Fibroblast of skin of right biceps (primary cell): ENCODE results near the gene TRAF3IP1.
A peak's percentile ranks its signal among the peaks of the same experiment; 100 is the strongest.
"Not testable (repeated sequence)": the region's sequence is repeated elsewhere in the genome, so short reads cannot be mapped to it uniquely, and the experiment has no call there.

Source experiments
- DNase-seq: peaks from one replicate; pipeline ENCODE4 v3.0.0-alpha.2; 2013

The TRAF3IP1 gene

DNA sequence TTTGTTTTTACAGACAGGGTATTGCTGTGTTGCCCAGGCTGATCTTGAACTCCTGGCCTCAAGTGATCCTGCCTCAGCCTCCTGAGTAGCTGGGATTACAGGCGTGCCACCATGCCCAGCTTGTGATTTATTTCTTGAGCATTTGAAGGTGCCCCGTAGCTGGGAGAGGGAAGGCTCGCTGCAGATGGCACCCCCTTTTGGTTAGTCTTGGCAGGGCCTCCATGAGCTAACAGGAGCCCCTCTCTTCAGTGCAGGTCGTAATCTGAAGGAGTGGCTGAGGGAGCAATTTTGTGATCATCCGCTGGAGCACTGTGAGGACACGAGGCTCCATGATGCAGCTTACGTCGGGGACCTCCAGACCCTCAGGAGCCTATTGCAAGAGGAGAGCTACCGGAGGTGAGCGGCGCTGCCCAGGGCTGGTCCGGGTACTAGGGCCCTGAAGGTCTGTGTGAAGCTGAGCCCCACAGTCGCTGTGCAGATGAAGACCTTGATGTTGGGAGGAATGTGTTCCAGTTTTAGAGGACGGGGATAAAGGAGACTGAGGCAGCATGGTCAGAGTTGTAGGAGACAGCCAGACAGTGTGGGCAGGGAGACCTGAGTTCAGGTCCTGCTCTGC, 113.1 kb downstream of the TRAF3IP1 start:
- no peak for DNase-seq

DNA sequence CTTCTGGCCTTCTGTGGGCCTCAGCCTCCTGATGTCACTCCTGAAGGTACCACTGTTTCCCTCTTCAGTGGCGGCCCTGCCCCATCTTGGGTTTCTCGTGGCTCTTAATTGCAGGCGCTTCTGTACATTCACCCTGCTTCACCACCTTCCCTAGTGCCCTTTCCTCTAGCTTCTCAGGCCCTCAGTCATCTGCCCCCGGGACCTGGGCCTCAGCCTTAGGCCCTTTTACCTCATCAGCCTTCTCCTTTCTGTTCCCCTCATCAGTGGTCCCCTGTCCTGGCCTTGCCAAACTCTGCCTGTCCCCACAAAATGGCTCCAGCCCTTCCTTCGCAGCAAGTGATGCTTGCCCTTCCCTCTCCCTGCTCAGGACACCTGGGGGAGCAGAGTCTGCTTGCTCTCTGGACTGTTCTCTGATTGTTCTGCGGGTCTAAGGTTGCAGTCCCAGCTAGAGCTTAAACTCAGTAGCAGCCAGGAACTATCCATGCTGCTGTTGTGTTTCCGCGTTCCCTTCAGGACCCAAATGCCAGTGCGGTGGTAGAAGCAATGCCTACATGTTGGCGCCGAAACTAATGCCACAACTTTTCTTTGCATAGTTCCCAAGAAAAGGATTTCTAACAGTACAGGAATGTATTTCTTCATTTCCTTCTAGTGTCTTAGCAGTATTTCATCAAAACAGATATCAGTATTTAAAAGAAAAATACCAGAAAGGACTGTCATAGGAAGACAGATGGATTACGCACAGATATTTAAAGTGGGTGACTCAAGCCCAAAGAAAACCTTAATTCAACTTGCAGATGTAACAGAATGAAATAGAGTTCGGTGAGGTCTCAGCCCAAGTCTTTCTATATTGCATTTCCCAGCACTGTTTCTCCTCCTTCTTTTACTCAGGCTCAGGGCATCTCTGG, 113.9 kb downstream of the TRAF3IP1 start:
- peak; percentile 93 for DNase-seq

DNA sequence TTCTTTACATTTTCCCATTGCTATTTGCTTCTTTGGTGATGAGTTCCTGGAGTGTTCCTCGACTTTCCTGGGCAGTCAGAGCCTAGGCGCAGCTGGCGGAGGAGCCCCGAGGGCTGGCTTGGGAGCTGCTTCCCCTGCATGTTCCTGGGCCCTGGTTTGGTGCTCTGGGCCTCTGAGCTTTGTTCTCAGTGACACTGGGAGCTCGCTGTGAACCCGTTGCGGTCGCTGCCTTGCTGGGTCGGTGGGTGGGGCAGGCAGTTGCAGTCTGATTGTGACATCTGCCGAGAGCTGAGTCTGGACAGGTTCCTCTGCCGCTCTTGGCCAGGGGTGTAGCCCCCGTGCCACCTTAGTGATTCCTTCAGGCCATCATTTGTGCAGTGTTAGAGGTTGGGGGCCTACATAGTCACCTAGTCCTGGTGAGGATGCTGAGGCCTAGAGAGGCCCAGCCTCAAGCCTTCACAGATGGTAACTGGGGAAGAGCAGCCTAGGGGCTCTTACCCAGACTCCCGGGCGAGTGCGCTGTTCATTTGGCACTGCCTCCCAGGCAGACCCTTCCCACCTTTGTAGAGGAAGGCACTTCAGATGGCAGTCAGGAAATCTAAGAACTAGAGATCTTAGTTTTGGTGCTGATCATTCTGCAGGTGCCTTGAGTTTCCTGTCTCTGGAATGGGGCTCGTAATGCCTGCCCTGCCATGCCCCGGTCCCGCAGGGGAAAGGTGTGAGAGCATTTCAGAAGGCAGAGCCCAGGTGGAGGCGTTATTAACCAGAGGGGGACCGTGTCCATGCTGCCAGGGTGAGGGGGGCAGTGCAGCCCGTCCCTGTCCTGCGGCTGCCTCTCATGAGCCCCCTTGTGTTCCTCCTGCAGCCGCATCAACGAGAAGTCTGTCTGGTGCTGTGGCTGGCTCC, 114.8 kb downstream of the TRAF3IP1 start:
- DNase-seq = no peak

DNA sequence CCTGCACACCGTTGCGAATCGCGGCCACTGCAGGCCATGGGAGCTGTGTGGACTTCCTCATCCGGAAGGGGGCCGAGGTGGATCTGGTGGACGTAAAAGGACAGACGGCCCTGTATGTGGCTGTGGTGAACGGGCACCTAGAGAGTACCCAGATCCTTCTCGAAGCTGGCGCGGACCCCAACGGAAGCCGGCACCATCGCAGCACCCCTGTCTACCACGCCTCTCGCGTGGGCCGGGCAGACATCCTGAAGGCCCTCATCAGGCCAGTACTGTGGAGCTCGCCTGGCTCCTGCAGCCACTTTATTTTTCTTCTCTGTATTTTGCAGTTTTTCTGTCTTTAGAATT, 115.4 kb downstream of the TRAF3IP1 start:
- no peak for DNase-seq

DNA sequence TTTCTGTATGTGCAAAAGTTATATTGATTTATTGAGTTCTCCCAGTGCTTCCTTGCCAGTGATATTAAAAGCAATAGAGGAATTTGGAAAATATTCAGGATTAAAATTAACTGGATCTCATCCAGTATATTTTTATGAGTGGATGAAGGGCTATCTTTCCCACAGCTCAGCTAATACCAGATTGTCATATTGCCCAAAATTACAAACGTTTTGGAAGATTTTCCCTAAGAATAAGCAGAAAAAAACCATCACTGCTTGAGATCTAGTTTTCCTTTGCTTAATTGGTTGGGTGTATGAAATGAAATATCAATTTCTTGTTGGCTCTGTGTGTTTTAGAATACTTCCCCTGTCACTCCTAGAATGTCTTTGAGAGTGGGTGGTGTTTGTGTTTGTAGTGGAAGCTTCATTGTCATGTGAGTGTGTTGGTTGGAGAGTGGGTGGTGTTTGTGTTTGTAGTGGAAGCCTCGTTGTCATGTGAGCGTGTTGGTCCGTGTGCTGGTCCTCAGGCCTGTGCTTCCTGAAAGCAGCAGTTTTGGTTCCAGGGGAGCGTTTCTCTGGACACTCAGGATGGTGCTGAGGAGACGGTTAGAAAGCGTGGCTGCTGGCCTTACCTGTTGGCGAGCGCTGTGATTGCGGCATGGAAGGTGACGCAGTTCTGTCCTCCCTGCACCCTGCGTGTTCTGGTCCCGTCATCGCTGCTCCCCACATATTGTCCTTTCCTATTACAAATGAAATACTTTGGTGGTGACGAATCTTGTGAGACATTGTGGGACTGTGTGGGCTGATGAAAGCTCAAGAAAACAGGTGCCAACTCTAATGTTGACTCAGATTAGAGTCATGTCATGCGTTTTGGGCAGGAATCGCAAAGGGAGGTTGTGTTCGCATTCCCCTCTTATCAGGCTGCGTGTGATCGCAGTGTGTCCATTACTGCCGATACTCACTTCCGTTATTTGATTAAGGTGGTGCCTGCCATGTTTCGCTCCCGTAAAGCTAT, 118.8 kb downstream of the TRAF3IP1 start:
- DNase-seq = peak; percentile 93

DNA sequence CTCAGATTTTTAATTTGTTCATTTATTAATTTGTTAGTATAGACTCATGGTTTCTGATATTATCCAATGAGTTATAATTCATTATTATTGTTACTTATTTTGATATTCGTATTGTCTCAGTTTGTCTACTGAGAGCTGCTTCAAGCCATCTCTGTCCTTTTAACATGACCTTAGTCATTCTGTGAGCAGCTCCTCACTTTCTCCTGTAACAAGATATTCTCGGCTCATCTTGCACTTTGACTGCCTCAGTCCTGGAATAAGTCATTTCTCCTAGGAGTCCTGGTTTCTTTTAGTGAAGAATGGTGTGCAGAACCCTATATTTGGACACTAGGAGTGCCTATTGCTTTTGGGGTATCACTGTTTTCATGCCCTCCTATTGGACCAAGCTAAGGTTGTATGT, 119.6 kb downstream of the TRAF3IP1 start:
- no peak for DNase-seq

DNA sequence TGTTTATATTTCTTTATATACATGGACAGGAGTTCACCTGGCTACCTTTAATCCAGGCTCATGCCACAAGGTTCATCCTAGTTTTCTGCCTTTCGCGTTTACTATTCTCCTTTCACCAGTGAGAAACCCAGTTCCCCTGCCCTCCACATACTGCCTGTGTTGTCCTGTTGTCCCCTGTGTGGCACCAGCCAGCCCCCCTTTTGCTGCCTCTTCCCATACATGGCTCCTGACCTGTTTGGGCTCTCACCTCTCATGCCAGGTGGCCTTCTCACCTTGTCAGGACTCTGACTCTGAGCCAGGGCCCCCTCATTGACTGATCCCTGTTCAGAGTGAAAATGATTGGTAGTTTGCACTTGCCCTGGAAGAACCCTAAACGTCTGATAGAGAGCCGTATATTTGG, 120.0 kb downstream of the TRAF3IP1 start:
- no peak for DNase-seq

DNA sequence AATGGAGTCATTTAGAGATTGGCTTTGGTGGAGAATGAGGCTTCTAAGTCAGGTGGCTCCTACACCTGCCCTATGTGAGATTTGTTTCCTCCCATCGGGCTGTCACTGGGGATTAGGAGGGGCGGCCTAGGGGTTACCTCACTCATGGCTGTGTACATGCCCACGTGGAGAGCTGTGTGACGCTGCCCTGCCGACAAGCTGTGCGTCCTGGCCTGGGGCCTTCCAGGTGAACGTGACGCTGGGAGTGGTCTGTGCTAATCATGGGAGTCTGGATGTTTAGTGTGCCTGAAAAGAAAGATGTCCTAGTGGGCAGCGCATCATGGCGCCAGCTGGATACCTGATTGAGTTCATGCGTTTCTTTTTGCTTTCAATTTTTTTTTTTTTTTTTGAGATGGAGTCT, 120.4 kb downstream of the TRAF3IP1 start:
- no peak for DNase-seq

DNA sequence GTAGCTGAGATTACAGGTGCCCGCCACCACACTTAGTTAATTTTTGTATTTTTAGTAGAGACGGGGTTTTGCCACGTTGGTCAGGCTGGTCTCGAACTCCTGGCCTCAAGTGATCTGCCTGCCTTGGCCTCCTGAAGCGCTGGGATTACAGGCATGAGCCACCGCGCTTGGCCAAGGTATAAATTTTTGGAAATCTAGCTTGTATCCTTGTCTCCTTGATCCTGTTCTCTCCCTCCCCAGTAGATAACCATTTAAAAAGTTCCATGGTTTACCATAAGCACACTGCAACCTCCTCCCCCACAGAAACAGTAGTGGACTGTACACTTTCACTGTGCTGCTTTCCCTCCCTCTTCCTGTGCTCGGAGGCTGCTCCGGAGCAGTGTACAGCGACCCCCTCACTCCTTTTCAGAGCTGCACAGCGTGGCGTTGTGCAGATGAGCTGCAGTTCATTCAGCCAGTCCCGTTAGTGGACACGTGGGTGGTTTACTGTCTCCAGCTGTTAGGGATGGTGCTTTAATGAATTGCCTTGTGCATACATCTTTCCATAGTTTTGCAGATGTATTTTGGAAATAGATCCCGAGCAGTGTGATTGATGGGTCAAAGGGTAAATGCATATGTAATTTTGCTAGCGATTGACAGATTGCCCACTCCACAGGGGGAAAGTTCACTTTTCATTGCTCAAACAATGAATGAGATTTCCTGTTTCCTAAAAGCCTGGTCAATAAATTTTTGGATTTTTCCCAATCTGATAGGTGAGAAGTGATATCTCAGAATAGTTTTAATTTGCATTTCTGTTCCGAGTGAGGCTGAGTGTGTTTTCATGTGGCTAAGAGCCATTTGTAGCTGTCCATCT, 121.2 kb downstream of the TRAF3IP1 start:
- DNase-seq = peak; percentile 37

DNA sequence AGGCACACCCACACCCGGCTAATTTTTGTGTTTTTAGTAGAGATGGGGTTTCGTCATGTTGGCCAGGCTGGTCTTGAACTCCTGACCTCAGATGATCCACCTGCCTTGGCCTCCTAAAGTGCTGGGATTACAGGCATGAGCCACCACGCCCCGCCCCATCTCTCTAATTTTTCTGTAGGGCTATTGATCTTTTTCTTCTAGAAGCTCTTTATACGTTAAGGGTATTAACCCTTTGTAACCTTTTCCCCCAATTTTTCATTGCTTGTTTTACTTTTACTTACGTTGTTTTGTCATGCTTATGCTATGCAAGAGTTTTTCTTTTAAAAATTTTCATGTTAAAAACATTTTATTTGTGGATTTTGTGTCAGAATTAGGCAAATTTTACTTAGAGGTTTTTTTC, 121.9 kb downstream of the TRAF3IP1 start:
- DNase-seq = not testable (repeated sequence)

DNA sequence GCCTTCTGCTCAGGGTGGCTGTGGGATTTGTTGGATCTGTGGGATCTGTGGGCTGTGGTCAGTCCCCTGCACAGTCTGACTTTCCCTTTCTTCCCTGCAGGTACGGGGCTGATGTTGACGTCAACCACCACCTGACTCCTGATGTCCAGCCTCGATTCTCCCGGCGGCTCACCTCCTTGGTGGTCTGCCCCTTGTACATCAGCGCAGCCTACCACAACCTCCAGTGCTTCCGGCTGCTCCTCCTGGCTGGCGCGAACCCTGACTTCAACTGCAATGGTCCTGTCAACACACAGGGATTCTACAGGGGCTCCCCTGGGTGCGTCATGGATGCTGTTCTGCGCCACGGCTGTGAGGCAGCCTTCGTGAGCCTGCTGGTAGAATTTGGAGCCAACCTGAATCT, 123.9 kb downstream of the TRAF3IP1 start:
- DNase-seq = no peak

DNA sequence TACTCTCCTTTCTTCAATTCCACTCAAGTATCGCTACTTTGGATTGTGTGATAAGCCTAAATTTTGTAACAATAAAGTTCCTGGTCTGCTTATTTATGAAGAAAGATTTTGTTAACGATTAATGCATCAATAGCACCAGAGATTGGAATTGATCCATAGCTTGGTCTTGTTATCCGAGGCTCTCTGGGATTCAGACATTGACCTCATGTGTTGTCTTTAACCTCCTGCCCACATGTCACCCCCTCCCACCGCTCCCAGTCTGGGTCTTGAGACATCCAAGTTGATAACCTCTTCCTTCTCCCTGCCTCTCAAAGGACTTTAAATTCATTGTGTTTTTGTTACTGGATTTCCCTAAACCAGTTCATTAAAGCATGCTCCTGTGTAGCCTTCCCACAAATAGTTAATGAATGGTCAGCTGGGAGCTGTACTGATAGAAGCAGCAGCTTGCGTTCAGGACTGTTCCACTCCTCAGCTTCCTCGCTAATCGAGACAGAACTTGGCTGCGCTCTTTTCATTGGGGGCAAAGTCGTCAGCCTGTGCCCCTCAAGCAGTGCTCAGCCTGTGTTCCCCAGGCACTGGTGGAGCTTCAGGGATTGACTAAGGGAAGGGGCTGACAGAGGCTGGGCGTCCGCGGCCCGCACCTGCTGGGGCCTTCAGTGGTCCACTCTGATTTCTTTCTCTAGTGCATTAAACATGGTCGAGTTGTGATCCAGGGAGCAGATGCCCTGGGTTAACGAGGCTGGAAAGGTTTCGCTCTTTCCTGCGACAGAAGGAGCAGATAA, 125.3 kb downstream of the TRAF3IP1 start:
- no peak for DNase-seq

DNA sequence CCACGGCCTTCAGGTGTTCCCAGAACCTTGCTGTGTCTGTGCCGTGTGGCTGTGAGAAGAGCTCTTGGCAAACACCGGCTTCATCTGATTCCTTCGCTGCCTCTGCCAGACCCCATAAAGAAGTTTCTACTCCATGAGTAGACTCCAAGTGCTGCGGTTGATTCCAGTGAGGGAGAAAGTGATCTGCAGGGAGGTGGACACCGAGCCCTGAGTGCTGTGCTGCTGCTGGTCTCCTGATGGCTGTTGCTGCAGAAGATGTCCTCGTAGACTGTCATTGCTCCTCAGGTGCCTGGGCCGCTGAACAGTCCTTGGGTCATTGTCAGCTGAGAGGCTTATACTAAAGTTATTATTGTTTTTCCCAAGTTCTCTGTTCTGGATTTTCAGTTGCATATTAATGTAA, 126.1 kb downstream of the TRAF3IP1 start:
- DNase-seq = no peak

DNA sequence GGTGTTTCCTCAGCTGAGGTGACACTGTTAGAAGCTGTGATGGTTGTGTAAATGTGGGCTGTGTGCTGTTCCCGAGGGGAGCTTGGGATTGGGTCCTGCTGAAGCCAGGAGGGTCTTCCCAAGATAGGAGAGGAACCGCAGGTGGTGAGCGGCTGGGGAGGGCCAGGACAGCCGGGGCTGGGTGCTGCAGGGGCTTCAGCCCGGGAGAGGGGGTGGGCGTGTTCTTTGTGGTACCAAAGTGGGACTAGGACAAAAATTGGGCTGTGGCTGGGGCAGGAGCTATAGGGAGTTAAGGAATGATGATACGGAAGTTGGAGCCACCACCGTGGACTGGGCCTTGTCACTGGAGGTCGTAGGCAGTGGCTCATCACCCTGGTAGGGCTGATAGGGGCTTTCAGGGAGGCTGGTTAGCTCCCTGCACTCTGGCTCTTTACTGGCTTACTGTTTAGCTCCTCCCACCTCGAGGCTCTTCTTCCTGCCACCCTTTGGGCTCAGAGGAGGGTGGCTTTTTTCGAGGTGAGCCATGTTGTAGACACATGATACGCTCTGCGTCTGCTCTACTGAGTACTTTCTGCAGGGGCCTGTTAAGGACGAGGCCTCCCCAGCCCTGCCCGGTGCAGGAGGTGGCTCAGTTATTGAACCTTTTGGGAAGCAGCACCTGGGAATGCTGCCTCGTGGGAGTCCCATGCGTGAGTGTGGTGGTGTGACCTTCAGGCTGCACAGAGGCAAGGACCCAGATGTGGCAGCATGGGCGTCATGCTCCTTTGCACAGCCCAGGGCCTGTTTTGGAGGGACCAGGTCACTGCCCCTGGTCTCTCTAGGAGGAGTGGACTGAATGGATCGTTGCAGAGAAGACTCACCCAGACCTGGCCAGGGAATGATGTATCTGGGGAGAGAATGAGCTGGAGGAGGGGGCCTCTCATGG, 128.0 kb downstream of the TRAF3IP1 start:
- DNase-seq = no peak

DNA sequence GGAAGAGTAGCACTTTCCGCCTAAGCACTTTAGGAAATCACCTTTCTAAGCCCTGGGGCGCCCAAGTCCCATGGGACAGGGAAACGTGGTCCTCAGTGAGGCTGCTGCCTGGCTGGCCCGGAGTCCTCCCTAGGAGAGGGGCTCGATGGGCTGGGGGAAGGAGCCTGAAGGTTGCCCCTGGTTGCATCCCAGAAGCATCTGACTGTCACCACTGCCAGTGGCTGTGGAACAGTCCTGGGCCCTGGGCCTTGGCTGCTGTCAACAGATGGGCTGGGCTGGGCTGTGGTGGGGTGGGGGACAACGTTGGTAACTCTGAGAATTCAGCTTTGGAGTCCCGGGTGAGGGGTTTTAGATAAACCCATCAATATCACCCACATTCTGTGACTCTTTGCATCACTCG, 128.9 kb downstream of the TRAF3IP1 start:
- DNase-seq = no peak

DNA sequence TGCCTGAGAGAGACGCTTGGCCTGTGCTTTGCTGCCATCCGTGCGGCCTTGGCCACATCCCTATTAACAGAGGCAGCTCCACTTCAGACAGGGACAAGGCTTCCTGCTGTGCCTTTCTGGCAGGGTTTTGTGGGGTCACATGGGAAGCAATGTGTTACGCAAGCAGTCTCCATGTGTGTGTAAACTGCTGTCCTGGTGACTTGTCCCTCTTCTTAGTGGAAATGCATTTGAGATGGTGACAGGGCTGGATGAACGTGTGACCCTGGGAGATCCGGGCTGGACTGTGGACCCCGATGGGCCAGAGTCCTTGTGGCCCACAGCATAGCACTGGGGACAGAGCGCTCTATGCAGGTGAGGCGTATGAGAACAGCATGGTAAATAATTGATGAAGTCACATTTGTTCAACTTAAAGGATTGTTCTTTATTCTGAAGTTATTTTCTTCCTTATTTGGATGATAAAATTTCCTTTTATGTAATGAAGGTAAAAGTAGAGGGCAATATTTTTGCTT, 129.6 kb downstream of the TRAF3IP1 start:
- DNase-seq = no peak

DNA sequence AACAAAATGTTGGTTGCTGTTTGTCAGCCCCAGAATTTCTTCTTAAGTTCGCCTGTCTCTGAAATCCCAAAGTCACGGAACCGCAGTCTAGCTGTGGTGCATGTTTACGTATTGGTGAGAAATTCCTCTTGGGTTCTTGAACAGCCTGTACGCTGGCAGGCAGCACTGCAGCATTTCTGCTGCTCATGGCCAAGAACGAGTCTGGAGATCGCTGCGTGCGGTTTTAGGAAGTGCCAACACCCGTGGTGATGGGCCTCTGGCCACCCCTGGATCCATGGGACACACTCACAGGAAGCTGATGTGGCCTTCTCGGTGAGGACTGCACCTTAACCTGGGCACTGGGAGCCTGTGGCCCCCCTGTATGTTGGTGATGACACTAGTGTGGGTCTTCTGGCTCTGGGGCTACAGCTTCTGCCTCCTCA, 130.1 kb downstream of the TRAF3IP1 start:
- no peak for DNase-seq
